Stimulated activated naive CD4-positive, alpha-beta T cell (primary cell): ENCODE measurements around the gene NPEPPS.
"Not testable (repeated sequence)": the region's sequence is repeated elsewhere in the genome, so short reads cannot be mapped to it uniquely, and the experiment has no call there.

Experiments used
- DNase-seq, 6 experiments: peaks; one replicate each; lab custom pipeline; 2025; lab: John Stamatoyannopoulos, UW

NPEPPS gene

GRCh38 chr17:47561698-47562405 lies 30.9 kb downstream of the NPEPPS start:
- DNase-seq = not testable (repeated sequence)

GRCh38 chr17:47562406-47562705 lies 31.4 kb downstream of the NPEPPS start:
- not testable (repeated sequence) for DNase-seq

GRCh38 chr17:47567261-47567660 lies 36.4 kb downstream of the NPEPPS start:
- DNase-seq = not testable (repeated sequence)

GRCh38 chr17:47572561-47572960 lies 41.7 kb downstream of the NPEPPS start:
- DNase-seq = not testable (repeated sequence)

GRCh38 chr17:47582416-47582815 lies 51.5 kb downstream of the NPEPPS start:
- not testable (repeated sequence) for DNase-seq

GRCh38 chr17:47586378-47587055 lies 55.6 kb downstream of the NPEPPS start:
- DNase-seq = not testable (repeated sequence)

GRCh38 chr17:47593522-47593921 lies 62.6 kb downstream of the NPEPPS start:
- DNase-seq = not testable (repeated sequence)

GRCh38 chr17:47603830-47604597 lies 73.1 kb downstream of the NPEPPS start:
- no peak for DNase-seq

GRCh38 chr17:47604598-47604927 lies 73.7 kb downstream of the NPEPPS start:
- no peak for DNase-seq

GRCh38 chr17:47605011-47605410 lies 74.1 kb downstream of the NPEPPS start:
- DNase-seq = no peak

- no peak for DNase-seq
These were observed 76.6 kb downstream of the NPEPPS start for GRCh38 chr17:47607481-47607880.

- DNase-seq = no peak
These were observed 80.8 kb downstream of the NPEPPS start for GRCh38 chr17:47611372-47612350.

- peak in 3 of 6 experiments; percentile 8 to 67 (median 51) for DNase-seq
These were observed 85.0 kb downstream of the NPEPPS start for GRCh38 chr17:47615766-47616424.

- no peak for DNase-seq
These were observed 87.5 kb downstream of the NPEPPS start for GRCh38 chr17:47618410-47618809.

GRCh38 chr17:47620503-47621245 lies 89.8 kb downstream of the NPEPPS start:
- DNase-seq = no peak

GRCh38 chr17:47621293-47622179 lies 90.6 kb downstream of the NPEPPS start:
- DNase-seq = no peak

GRCh38 chr17:47622180-47622549 lies 91.3 kb downstream of the NPEPPS start:
- DNase-seq = no peak

GRCh38 chr17:47624727-47625068 lies 93.8 kb downstream of the NPEPPS start:
- DNase-seq = no peak

- no peak for DNase-seq
These were observed 97.2 kb downstream of the NPEPPS start for GRCh38 chr17:47628014-47628566.
